D721Med (cell line): ENCODE data around the gene EIF3M.
"Not testable (repeated sequence)": the region's sequence is repeated elsewhere in the genome, so short reads cannot be mapped to it uniquely, and the experiment has no call there.

Source experiments
- DNase-seq: peaks from one replicate; pipeline ENCODE4 v3.0.0; 2011; ENCODE audit warnings: low spot score; ENCODE audit not compliant: insufficient read length
- FAIRE-seq: peaks from 2 replicates; lab custom pipeline; 2011; peaks lifted over from hg19 to GRCh38; lab: Jason Lieb, UNC
- CTCF ChIP-seq: IDR thresholded peaks from 2 replicates; pipeline ENCODE4 v1.5.1; 2012; ENCODE audit warnings: mild to moderate bottlenecking, control low read depth; ENCODE audit not compliant: insufficient read depth; ENCODE audit errors: missing control alignments

Gene EIF3M

GRCh38 chr11:32594272-32594671 is 10.6 kb downstream of the EIF3M start:
- TF ChIP-seq CTCF = no peak
- DNase-seq (no peak), FAIRE-seq (no peak)

DNA sequence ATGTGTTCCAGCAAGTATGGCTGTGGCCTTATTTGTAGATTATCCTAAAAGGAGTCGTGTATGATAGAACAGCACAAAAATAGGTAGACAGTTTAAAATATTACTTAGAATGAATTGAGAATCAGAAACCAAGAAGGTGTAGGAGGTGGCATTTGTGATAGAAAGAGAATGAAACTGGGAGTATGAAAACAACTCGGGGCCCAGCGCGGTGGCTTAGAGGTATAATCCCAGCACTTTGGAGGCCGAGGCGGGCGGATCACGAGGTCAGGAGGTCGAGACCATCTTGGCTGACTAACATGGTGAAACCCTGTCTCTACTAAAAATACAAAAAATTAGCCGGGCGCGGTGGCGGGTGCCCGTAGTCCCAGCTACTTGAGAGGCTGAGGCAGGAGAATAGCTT is 12.5 kb downstream of the EIF3M start:
- DNase-seq = not testable (repeated sequence)

GRCh38 chr11:32597921-32598320 is 14.3 kb downstream of the EIF3M start:
- FAIRE-seq = no peak
- TF ChIP-seq CTCF = no peak
- no peak for DNase-seq

More for the DNA sequence above, 12.5 kb downstream of the EIF3M start:
- FAIRE-seq = not testable (repeated sequence)

DNA sequence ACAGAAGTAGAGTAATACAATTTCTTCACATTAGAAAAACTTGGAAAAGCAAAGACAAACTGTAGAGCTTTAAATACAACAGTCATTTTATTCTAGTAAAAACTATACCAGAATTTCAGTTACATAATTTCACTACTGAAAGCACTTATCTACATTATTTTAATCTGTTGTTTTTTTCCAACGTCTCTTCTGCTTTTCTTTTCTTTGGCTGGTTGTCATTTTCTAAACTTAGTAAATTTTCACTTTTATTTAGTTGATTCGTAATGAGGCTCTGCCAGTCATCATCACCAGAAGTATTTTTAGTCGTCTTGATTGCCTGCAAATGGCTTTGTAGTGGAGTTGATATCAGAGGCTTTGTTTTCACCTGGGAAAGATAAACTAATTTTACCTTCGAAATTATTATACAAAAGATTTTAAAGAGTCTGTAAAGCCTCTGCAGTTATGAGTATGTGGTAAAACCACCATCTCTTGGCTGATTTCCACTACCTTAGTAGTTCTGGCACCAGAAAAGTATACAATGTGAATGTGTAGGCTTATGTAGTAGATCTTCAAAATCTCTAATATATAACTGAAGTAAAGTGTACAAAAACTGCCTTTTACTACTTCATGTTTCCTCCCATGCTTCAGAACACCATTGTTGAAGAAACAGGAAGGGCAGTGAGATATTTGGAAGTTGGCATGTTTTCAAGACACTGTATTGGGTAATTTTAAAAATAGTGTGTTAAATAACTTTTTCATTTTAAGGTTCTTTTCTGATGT is 19.2 kb downstream of the EIF3M start:
- no peak for DNase-seq
- FAIRE-seq = no peak
- no peak for TF ChIP-seq CTCF

DNA sequence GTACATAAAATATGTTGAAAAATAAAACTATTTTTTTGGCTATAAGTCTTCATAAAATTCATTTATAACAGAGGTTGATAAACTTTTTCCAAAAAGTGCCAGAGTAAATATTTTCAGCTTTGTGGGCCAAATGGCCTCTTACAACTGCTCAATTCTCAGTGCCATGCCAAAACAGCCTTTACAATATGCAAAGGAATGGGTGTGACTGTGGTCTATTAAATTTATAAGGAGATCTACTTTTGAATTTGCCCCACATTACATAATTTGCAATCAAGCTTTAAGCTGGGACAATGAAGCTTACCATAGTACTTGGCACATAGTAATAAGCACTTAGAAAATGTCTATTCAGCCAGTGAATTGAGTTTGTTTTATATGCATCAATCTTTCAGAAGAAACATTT is 22.6 kb downstream of the EIF3M start:
- DNase-seq (no peak), FAIRE-seq (no peak)
- TF ChIP-seq CTCF = no peak

DNA sequence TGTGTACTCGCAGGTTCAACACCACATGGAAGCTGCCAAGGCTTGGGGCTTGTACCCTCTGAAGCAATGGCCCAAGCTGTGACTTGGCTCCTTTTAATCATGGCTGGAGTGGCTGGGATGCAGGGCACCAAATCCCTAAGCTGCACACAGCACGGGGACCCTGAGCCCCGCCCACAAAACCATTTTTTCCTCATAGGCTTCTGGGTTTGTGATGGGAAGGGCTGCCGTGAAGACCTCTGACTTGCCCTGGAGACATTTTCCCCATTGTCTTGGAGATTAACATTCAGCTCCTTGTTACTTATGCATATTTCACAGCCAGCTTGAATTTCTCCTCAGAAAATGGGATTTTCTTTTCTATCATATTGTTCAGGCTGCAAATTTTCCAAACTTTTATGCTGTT is 25.2 kb downstream of the EIF3M start:
- not testable (repeated sequence) for DNase-seq, FAIRE-seq

GRCh38 chr11:32610797-32611352 is 27.2 kb downstream of the EIF3M start:
- FAIRE-seq (no peak), DNase-seq (no peak)
- TF ChIP-seq CTCF = no peak

GRCh38 chr11:32613500-32614151 is 30.0 kb downstream of the EIF3M start:
- DNase-seq (no peak), FAIRE-seq (no peak)
- no peak for TF ChIP-seq CTCF
